ENCODE measurements around the gene PTN. TPM values are rescaled to one million over a fixed set of nuclear protein-coding genes. Genes with fewer than 3 reads are reported as not detected.

PTN gene
- total and polyA plus RNA-seq, 9 of the 15 experiments (the other 6 are each of a cell fraction or from before 2014, with no cell fraction given) = not detected

- ChIA-PET POLR2A (no interaction called here), CTCF (ENCODE audit: low intra/inter-chr PET ratio) (no interaction called here)
- no peaks in the 10 kb centered on the region for H3K27me3 ChIP-seq (ENCODE audit: control insufficient read depth in 2 of 2, insufficient read depth in 2 of 2, low read length in 2 of 2)
- no peaks in the 10 kb centered on the region for H3K79me2 ChIP-seq (ENCODE audit: control insufficient read depth, insufficient read depth, low read length)
- ATAC-seq = no peak
- no peaks in the 10 kb centered on the region; the same call in 1 of the 2 replicates for H3K9me3 ChIP-seq (replicated peaks; ENCODE audit: control insufficient read depth, insufficient read depth, low read depth, low read length)
- H4K20me1 ChIP-seq (replicated peaks; ENCODE audit: control insufficient read depth, insufficient read depth, low read length) = no peaks in the 10 kb centered on the region
- H3K9me1 ChIP-seq (ENCODE audit: control insufficient read depth, insufficient read depth, low read length) = no peaks in the 10 kb centered on the region
- TF ChIP-seq ZNF766 (CRISPR knock-in tag; conservative IDR thresholded peaks at IDR 0.05) = no peak
- no peak for TF ChIP-seq KDM5B (IDR thresholded peaks at IDR 0.05; ENCODE audit: insufficient replicate concordance, low read depth, low read length)
- no peak for TF ChIP-seq SETDB1 (IDR thresholded peaks at IDR 0.05; ENCODE audit: low read length)
- no peak for TF ChIP-seq LCOR (CRISPR knock-in tag; IDR thresholded peaks at IDR 0.05)
- no peak for TF ChIP-seq ZBTB8A (IDR thresholded peaks at IDR 0.05; ENCODE audit: partially characterized antibody)
- no peak for TF ChIP-seq PURB (CRISPR knock-in tag; IDR thresholded peaks at IDR 0.05; ENCODE audit: low read depth)
- no peak for TF ChIP-seq VEZF1 (CRISPR knock-in tag; IDR thresholded peaks at IDR 0.05)
- no peak for TF ChIP-seq SMAD4 (CRISPR knock-in tag; conservative IDR thresholded peaks at IDR 0.05)
- TF ChIP-seq NONO (IDR thresholded peaks at IDR 0.05; ENCODE audit: low read depth in 2 of 2, low read length in 1 of 2) = no peak
- TF ChIP-seq SRSF9 (IDR thresholded peaks at IDR 0.05; ENCODE audit: borderline replicate concordance, low read depth, low read length) = no peak
- no TSS peak for BruUV-seq (replicated peaks)
- H3K36me3 ChIP-seq (ENCODE audit: control insufficient read depth, insufficient read depth, low read length) = no peaks in the 10 kb centered on the region
- no peak overlapping the region for H3K4me2 ChIP-seq (ENCODE audit: insufficient read depth, low read length)
- intact Hi-C loops (cut with micrococcal nuclease) = no loop called here
- no peaks in the 10 kb centered on the region for H3K4me1 ChIP-seq (replicated peaks in 1 of 2; ENCODE audit: control insufficient read depth in 2 of 2, insufficient read depth in 2 of 2, low read length in 2 of 2)
- no peak for DNase-seq (ENCODE audit: extremely low read depth in 1 of 4, low spot score in 3 of 4)
- FAIRE-seq = no peak
- in situ Hi-C loops (cut with MboI) = no loop called here
- no peak overlapping the region for H2AFZ ChIP-seq (ENCODE audit: low read depth, low read length)
- WGBS (ENCODE audit: insufficient coverage, low coverage, missing lambda C conversion rate) = 0% methylated on average over 4 of the region's 4 CpGs
- H3K27ac ChIP-seq (ENCODE audit: extremely low read depth, low read depth, low read length) = no peak overlapping the region
- H3K4me3 ChIP-seq = no peak overlapping the region
- H3K9ac ChIP-seq (ENCODE audit: insufficient read depth in 1 of 2, low read depth in 2 of 2, low read length in 2 of 2) = no peak overlapping the region
These were observed 36.8 kb downstream of the PTN start for GRCh38 chr7:137306748-137307147.
